DOHH2 (cell line): ENCODE measurements around the gene MED25.

Experiments used
- EZH2phosphoT487 ChIP-seq: fragments of 200-600 bp; sonication (generic); IDR thresholded peaks from 2 replicates; pipeline ENCODE4 v1.6.1; 2017; ENCODE audit warnings: borderline replicate concordance, mild to moderate bottlenecking, antibody characterized with exemption, low read length, moderate library complexity, mixed read lengths
- TF ChIP-seq, protein P1 (sequence below): fragments of 200-600 bp; sonication (generic); IDR thresholded peaks from one replicate; pipeline ENCODE4 v1.5.1; 2014; ENCODE audit warnings: antibody characterized with exemption, mild to moderate bottlenecking, low read depth, low read length; ENCODE audit not compliant: poor library complexity, severe bottlenecking

DNA sequence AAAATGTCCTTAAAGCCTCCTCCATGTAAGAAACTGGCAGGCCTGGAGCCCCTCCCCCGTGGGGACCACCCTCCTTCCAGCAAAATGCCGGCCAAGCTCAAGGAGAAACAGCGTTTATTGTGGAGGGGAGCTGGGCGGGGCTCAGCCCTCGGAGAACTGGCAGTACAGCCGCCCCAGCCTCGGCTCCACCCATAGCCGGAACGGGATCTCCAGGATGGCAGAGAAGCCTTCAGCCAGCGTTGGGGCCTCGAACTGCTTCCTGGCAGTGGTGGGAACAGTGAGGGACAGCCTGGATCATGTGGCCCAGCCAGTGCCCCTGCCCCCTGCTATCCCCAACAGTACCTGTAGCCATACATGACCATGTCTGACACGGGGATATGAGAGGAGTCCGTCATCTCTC is 43.0 kb downstream of the MED25 start:
- TF ChIP-seq EZH2phosphoT487, result no peak
- TF ChIP-seq, protein P1, sequence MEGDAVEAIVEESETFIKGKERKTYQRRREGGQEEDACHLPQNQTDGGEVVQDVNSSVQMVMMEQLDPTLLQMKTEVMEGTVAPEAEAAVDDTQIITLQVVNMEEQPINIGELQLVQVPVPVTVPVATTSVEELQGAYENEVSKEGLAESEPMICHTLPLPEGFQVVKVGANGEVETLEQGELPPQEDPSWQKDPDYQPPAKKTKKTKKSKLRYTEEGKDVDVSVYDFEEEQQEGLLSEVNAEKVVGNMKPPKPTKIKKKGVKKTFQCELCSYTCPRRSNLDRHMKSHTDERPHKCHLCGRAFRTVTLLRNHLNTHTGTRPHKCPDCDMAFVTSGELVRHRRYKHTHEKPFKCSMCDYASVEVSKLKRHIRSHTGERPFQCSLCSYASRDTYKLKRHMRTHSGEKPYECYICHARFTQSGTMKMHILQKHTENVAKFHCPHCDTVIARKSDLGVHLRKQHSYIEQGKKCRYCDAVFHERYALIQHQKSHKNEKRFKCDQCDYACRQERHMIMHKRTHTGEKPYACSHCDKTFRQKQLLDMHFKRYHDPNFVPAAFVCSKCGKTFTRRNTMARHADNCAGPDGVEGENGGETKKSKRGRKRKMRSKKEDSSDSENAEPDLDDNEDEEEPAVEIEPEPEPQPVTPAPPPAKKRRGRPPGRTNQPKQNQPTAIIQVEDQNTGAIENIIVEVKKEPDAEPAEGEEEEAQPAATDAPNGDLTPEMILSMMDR, result no peak
